Activated gamma-delta T cell treated with Interleukin-2 at 50 U/mL for 16 hours (primary cell): Measurements from ENCODE around the gene OTULINL.

Experiments used
- DNase-seq: peaks from one replicate; pipeline ENCODE4 v3.0.0-alpha.2; 2020

OTULINL gene

DNA sequence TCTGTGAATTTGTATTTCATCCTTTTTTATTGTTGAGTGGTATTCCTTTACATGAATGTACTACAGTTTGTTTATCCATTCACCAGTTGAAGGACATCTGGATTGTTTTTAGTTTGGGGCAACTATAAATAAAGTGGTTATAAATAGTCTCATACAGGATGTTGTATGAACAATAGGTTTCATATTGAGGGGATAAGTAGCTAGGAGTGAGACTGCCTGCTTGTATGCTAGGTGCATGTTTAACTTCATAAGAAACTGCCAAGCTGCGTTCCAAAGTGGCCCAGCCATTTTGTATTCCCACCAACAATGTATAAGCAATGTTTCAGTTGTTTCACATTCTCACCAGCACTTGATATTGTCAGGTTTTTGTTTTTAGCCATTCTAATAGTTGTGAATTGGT, 21.5 kb downstream of the OTULINL start:
- DNase-seq = no peak

DNA sequence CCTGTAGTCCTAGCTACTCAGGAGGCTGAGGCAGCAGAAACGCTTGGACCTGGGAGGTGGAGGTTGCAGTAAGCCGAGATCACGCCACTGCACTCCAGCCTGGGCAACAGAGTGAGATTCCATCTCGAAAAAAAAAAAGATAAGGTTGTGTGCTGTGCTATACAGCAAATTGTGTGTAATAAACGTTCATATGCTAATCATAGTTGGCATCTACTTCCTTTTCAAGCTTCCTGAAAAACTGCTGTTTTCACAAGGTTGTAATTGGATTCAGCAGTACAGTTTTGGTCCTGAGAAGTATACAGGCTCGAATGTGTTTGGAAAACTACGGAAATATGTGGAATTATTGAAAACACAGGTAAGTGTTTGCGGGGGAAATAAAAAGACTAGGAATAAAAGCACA, 25.5 kb downstream of the OTULINL start:
- DNase-seq = no peak

DNA sequence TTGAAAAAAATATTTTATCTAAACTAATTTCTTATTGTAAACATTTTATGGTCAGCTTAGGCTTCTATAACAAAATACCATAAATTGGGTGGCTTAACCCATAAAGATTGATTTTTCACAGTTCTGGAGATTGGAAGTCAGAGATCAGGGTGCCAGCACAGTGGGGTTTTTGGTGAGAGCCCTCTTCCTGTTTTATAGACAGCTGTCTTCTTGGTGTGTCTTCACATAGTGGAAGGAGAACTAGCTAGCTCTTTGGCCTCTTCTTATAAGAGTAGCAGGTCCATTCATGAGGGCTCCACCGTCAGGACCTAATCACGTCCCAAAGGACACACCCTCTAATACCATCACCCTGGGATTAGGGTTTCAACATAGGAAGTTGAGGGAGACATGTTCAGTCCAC, 26.6 kb downstream of the OTULINL start:
- no peak for DNase-seq

DNA sequence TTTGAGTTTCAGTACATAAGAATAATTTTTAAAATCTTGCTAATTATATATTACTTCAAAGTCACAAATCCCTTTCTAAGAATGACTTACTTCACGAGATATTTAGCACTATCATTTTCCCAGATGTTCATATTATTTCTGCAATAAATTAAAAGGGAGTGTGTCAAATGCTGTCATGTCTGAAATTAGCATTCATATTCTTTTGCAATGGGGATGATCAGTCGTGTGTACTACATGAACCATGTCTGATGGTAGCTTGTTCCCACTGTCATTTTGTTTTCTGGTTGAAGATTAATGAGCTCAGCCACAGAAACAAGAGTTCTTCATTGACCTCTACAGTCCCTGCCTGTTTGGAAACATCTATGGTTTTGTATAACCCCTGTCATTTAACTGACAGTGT, 30.1 kb downstream of the OTULINL start:
- DNase-seq = no peak

DNA sequence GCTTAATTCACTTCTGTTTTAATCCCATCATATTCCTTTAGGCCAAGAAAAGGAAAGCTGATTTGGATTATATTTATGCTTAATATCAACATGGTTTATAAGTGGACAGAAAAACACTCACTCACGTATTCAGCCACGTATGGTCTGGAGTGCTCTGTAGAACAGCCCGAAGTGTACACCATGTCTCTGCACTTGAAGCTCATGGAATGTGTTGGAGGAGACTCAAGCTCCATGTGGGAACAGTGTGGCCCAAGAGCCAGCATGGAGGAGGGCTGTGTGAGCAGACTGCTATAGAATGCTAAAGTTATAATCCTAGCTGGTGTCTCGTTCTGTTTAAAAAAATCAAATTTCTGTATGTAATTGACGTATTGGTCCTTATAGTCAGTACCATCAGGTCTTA, 32.9 kb downstream of the OTULINL start:
- no peak for DNase-seq

DNA sequence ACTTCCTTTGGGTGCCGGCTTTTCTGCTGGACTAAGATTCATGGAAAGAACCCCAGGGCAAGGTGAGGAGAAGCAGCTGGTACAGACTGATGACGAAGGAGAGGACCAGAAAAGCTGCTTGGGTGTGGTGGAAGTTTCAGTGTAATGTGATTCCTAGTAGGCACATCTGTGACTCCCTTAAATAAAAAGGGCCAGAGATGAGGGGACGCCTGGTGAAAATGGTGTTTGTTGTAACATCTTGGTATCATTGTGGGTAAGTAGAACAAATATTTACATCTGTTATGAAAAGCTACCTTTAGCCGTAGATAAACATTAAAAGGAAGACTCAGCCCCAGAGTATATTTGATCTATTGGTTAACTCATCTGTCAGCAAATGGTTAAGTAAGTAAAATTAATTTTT, 33.8 kb downstream of the OTULINL start:
- no peak for DNase-seq

DNA sequence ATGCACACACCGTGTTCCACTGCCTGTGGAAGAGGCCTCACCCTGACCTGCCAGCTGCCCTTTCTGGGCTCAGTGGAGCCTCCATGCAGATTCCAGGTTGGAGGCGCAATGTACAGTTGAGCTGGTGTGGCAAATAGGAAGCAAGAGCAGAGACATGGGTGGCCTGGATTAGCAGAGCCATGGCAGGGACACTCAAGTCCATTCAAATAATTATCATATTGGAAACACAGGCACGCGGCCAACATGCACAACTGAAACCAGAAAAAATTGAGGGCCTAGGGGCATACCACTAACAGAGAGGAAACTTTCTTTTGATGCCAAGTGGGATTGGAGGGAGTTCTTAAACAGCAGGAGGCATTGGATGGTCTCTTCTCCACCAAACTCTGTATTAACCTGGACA, 35.8 kb downstream of the OTULINL start:
- no peak for DNase-seq

DNA sequence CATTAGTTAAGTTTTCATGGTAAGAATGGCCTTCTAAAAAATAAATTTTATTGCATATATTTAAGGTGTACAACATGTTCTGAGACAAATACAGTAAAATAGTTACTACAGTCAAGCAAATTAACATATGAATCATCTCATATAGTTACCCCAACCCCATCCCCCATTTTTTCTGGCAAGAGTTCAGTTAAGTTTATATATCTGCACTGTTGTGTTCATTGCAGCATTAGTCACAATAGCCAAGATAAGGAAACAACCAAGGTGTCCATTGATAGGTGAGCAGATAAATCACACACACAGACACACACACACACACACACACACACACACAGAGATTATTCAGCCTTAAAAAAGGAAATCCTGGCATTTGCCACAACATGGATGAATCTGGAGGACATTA, 45.7 kb downstream of the OTULINL start:
- DNase-seq = no peak

DNA sequence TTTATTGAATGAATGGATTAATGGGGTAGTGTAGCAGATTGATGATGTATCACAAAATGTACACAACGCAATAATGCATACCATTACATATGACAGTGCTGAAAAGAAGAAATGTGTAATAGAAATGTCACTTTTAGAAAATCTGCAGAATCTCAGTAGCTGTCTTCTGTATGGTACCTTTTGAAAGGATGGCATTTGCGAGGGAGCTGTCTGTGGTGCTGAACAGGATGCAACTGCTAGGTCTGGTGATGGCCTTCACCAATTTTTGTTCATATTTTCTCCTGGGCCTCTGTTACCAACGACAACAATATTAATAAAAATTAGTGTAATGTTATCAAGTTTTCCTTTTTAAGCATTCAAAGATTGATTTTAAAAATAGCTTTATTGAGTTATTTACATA, 46.8 kb downstream of the OTULINL start:
- DNase-seq = peak; percentile 61

DNA sequence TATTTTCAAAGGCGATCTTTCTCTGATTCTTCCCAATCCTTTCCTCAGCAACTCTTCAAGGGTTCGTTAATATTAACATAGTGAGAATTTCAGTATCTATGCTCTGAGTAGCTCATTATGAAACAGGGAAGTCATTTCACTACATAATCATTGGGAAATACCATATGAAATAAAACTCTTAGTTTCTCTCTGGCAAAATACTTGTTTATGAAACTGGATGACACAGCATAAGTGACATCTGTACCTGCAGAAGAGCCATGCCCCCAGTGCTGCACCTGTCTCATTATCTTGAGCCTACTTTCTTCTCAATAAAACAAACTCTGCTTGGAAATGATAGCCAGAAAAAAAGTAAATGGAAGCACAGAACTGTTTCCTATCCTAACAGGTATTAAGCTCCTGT, 49.1 kb downstream of the OTULINL start:
- DNase-seq = no peak

DNA sequence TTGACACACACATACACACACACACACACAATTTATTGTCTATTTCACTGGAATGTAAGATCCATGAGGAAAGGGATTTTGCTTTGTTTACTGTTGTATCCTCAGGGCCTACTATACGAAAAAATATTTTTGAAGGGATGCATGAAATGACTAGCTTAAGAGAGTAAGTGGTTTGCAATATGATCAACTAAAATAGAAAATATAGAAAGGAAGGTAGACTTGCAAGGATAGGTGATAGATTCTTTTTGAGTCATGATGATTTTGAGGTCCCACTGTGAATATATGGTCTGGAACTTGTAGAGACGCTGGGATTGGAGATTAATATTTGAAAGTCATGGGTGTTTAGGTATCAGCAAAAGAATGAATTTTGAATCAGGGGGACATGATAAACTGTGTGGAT, 54.1 kb downstream of the OTULINL start:
- no peak for DNase-seq

DNA sequence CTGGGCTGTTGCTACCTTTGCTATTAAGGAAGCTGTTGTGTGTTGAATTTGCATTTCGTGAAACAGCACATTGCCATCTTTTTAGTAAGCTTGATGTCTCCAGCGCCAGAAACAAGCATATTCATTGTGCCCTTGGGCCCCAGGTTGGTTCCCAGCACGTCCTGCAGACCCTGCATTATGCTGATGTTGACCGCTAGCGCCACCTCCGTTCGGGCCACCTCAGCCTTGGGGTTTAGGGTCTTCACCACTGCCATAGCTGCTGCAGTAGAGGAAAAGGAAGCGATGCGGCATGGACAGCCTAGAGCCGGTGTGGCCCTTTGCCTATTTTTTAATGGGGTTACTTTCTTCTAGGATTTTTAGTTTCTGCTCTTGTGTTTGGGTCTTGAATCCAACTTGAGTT, 59.2 kb downstream of the OTULINL start:
- no peak for DNase-seq

DNA sequence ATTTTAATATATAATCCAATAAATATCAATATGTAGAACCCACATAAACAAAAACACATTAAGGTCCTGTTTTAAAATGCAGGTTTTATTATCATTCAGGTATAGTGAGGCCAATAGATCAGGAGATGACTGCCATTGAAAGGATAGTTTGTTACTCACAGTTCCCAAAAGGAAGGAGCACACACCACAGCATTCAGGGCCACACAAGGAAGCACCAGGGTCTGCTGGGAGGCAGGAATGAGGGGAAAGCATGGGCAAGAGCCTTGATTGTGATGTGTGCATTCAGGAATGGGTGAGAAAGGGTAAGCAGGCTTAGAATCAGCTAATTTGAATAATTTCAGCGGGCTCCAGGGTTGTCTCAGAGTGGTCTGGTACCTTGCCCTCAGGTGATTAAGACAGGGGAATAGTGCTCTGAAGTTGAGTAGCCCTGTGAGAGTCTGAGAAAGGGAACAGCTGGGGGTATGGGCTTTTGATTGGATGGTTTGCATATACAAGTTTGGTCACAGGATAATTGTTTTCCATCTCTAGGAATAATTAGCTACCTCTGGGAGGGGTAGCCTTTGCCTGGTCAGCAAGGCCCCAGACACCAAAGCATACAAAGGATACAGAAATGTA, 63.1 kb downstream of the OTULINL start:
- no peak for DNase-seq

DNA sequence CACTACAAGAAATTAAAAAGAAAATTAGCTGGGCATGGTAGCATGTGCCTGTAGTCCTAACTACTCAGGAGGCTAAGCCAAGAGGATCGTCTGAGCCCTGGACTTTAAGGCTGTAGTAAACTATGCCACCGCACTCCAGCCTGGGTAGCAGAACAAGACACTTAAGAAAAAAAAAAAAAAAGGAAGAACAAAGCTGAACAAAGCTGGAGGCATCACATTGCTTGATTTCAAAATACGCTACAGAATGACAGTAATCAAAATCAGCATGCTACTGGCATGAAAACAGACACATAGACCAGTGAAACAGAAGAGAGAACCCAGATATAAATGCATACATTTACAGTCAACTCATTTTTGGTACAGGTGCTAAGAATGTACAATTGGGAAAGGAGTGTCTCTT, 68.5 kb downstream of the OTULINL start:
- no peak for DNase-seq

DNA sequence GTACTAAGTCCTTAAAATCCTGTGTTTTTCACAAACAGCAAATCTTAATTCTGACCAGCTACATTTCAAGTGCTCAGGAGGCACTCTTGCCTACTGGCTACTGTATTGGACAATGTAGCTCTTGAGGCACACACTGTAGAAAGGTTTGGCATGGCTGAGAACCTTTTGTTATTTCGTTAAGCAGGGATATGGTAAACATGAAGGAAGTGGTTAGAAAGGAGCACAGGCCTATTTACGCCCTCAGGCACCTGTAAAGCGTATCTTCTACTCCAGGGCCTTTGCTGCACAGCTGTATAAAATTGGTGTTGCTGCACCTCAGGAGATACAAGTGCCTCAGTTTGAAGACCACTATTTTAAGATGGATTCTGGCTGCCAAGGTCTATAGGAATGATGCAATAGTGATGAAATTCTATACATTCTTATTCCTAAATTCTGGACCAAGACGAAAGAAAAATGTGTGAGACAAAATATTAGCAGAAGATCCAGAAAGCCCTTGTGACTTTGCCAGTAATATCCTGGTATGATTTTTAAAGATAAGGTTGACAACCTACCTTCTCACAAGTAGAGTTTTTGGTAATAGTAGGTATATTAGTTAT, 73.7 kb downstream of the OTULINL start:
- DNase-seq = no peak

DNA sequence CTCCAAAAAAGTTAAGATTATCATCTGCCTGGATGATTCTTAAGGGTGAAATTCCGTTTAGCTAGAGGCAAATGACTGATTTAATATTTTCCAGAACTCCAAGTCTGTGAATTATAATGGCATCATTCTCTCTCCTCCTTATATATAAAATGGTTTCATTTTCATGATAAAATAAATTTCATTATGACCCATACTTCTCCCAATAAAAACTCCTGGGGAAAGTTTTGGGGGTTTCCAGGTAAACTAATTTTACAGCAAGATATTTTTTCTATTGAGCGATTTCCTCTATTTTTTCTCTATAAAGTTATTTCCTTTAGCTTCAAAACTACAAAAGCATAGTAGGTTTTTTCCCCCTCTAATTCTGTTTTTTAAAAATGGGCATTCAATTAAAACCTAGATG, 75.3 kb downstream of the OTULINL start:
- no peak for DNase-seq

DNA sequence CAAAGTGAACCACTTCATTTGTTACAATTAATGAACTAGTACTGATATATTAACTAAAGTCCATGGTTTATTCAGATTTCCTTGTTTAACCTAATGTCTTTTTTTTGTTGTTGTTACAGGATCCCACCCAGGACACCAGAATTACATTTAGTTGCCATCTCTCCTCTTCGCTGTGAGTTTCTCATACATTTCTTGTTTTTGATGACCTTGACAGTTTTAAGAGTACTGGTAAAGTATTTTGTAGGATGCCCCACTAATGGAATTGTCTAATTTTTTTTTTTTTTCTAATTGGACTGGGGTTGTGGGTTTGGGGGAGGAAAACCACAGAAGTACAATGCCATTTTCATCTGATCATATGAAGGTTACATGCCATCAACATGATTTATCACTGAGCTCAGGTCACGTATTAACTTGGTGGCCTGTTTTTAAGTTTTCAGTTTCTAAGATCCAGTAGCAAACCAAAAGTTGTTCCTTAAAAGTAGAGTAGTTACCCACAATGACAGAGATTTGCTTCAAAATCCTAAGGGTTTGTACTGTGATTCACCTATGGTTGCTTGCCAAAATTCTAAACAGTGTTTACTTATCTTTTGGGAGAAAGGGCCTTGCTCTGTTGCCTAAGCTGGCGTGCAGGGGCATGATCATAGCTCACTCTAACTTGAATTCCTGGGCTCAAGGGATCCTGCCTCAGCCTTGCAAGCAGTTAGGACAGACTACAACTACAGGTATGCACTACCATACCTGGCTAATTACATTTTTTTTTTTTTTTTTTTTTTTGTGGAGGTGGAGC, 78.4 kb downstream of the OTULINL start:
- DNase-seq = no peak

DNA sequence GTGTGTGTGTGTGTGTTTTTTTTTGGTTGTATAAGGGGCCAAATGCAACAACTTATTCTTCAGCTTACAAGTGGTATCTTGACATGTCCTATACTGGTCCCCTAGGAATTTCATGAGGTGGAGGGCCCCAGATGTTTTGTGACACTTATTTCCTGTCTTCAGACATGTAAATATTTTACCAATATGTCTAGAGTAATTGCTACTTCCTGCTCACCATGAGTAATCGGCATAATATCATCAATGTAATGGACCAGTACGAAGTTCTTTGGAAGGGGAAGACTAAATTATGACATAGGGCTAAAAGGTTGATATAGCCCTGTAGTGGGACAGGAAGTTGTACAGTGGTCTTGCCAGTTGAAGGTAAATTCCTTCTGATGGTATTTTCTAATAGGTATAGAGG, 79.2 kb downstream of the OTULINL start:
- no peak for DNase-seq
